H1 (cell line): ENCODE results near the gene DGKA. TPM values are rescaled to one million over a fixed set of nuclear protein-coding genes. Genes with fewer than 3 reads are reported as not detected.

Experiments
- CTCF ChIA-PET: fragments of 300-600 bp; sonication (Branson Sonifier 250); formaldehyde crosslinking; loops from one replicate; lab custom pipeline; 2021; ENCODE audit not compliant: partially characterized antibody; lab: Charles Lee
- POLR2A ChIA-PET: fragments of 300-600 bp; sonication (Branson Sonifier 250); formaldehyde crosslinking; loops from one replicate; lab custom pipeline; 2021; ENCODE audit warnings: inconsistent platforms; ENCODE audit not compliant: partially characterized antibody; lab: Charles Lee
- DNase-seq, 2 experiments: peaks; one replicate each; pipeline versions ENCODE4 v3.0.0 to v3.0.0-alpha.2; 2010 to 2022; ENCODE audit warnings: low spot score in 2 of 2, low read depth in 1 of 2, mixed read lengths in 1 of 2
- FAIRE-seq: peaks from 2 replicates; lab custom pipeline; 2011; peaks lifted over from hg19 to GRCh38; lab: Jason Lieb, UNC
- H2AFZ ChIP-seq: 2 replicates; pipeline ENCODE4 v1.8.1; 2012; ENCODE audit warnings: low read length, inconsistent platforms
- H2AK5ac ChIP-seq: 2 replicates; pipeline ENCODE4 v1.6.1; 2013; ENCODE audit warnings: low read depth, low read length
- H2BK120ac ChIP-seq: replicated peaks from 2 replicates; pipeline ENCODE3; 2013; ENCODE audit warnings: low read depth, low read length, inconsistent platforms
- H2BK12ac ChIP-seq: 2 replicates; pipeline ENCODE4 v1.6.1; 2013; ENCODE audit warnings: low read depth, low read length
- H2BK15ac ChIP-seq: 2 replicates; pipeline ENCODE4 v1.6.1; 2013; ENCODE audit warnings: low read length
- H2BK20ac ChIP-seq: 2 replicates; pipeline ENCODE4 v1.6.1; 2013; ENCODE audit warnings: low read length
- H2BK5ac ChIP-seq: 2 replicates; pipeline ENCODE4 v1.6.1; 2013; ENCODE audit warnings: low read depth, low read length
- H3K14ac ChIP-seq: 2 replicates; pipeline ENCODE4 v1.6.1; 2013; ENCODE audit warnings: inconsistent platforms; ENCODE audit not compliant: insufficient read length
- H3K18ac ChIP-seq: 2 replicates; pipeline ENCODE4 v1.6.1; 2013; ENCODE audit warnings: low read length; ENCODE audit errors: extremely low read depth
- H3K23ac ChIP-seq: 2 replicates; pipeline ENCODE4 v1.6.1; 2013; ENCODE audit warnings: inconsistent platforms; ENCODE audit not compliant: insufficient read length
- H3K23me2 ChIP-seq: 2 replicates; pipeline ENCODE4 v1.6.1; 2013; ENCODE audit warnings: low read depth, low read length
- H3K27ac ChIP-seq: 2 replicates; pipeline ENCODE4 v1.6.1; 2011; ENCODE audit warnings: low read depth, low read length, inconsistent platforms
- H3K27me3 ChIP-seq, 4 experiments: replicated peaks in 1 of 4; 1 replicate in 1 of 4; 2 replicates in 3 of 4; pipeline versions ENCODE4 v1.6.1 to v1.8.1; 2011 to 2013; ENCODE audit warnings: low read length in 3 of 4, mild to moderate bottlenecking in 3 of 4, inconsistent platforms in 2 of 4, mixed read lengths in 2 of 4, moderate library complexity in 1 of 4; ENCODE audit not compliant: control insufficient read depth in 3 of 4, insufficient read depth in 3 of 4; ENCODE audit errors: extremely low read depth in 1 of 4
- H3K36me3 ChIP-seq, 4 experiments: 2 replicates each; pipeline versions ENCODE4 v1.6.1 to v1.8.1; 2011 to 2013; ENCODE audit warnings: mild to moderate bottlenecking in 4 of 4, low read length in 3 of 4, moderate library complexity in 2 of 4, control low read depth in 1 of 4, inconsistent platforms in 1 of 4; ENCODE audit not compliant: insufficient read depth in 4 of 4, control insufficient read depth in 2 of 4
- H3K4ac ChIP-seq: replicated peaks from 2 replicates; pipeline ENCODE3; 2013; ENCODE audit warnings: low read length, low read depth, mixed read lengths, inconsistent platforms; ENCODE audit not compliant: insufficient read length
- H3K4me1 ChIP-seq, 4 experiments: replicated peaks in 1 of 4; 1 replicate in 1 of 4; 2 replicates in 3 of 4; pipeline versions ENCODE4 v1.6.1 to v1.8.1; 2011 to 2013; ENCODE audit warnings: low read length in 3 of 4, inconsistent platforms in 2 of 4, mixed read lengths in 1 of 4; ENCODE audit not compliant: insufficient read depth in 4 of 4, control insufficient read depth in 3 of 4
- H3K4me2 ChIP-seq, 2 experiments: 2 replicates each; pipeline versions ENCODE4 v1.6.1 to v1.8.1; 2011 to 2013; ENCODE audit warnings: low read depth in 2 of 2, low read length in 2 of 2, control low read depth in 1 of 2, inconsistent platforms in 1 of 2, mild to moderate bottlenecking in 1 of 2; ENCODE audit not compliant: insufficient read depth in 1 of 2
- H3K4me3 ChIP-seq, 4 experiments: fragments of 200-600, 300-600 bp in 1 of 4; sonication (generic), shearing (Covaris generic), sonication (Bioruptor Twin) in 1 of 4; 2 replicates each; pipeline versions ENCODE4 v1.5.1 to v1.8.1; 2011 to 2016; ENCODE audit warnings: low read length in 4 of 4, low read depth in 3 of 4, control low read depth in 2 of 4, inconsistent platforms in 2 of 4, mild to moderate bottlenecking in 2 of 4, mixed read lengths in 1 of 4, moderate library complexity in 1 of 4; ENCODE audit not compliant: insufficient read depth in 2 of 4; ENCODE audit errors: extremely low read depth in 1 of 4
- H3K56ac ChIP-seq: replicated peaks from 2 replicates; pipeline ENCODE3; 2013; ENCODE audit warnings: low read depth, mild to moderate bottlenecking, mixed read lengths, low read length, inconsistent platforms; ENCODE audit not compliant: insufficient read length
- H3K79me1 ChIP-seq: 2 replicates; pipeline ENCODE4 v1.6.1; 2013; ENCODE audit warnings: low read depth, low read length, control low read depth
- H3K79me2 ChIP-seq, 2 experiments: 2 replicates each; pipeline versions ENCODE4 v1.6.1 to v1.8.1; 2012 to 2013; ENCODE audit warnings: low read length in 2 of 2, mild to moderate bottlenecking in 2 of 2, inconsistent platforms in 1 of 2; ENCODE audit not compliant: insufficient read depth in 2 of 2, control insufficient read depth in 1 of 2
- H3K9ac ChIP-seq, 4 experiments: replicated peaks in 1 of 4; 1 replicate in 1 of 4; 2 replicates in 3 of 4; pipeline versions ENCODE4 v1.6.1 to v1.8.1; 2011 to 2013; ENCODE audit warnings: low read depth in 3 of 4, low read length in 3 of 4, control low read depth in 2 of 4, mild to moderate bottlenecking in 2 of 4, moderate library complexity in 2 of 4, inconsistent platforms in 1 of 4; ENCODE audit errors: extremely low read depth in 1 of 4
- H3K9me3 ChIP-seq, 2 experiments: 2 replicates each; pipeline versions ENCODE4 v1.6.1 to v1.8.1; 2012 to 2013; ENCODE audit warnings: mild to moderate bottlenecking in 2 of 2, moderate library complexity in 2 of 2, control low read depth in 1 of 2, inconsistent platforms in 1 of 2, low read depth in 1 of 2, low read length in 1 of 2, mixed read lengths in 1 of 2; ENCODE audit not compliant: insufficient read depth in 2 of 2
- H4K20me1 ChIP-seq, 2 experiments: replicated peaks in 1 of 2; 2 replicates each; pipeline versions ENCODE3 to v1.8.1; 2011 to 2013; ENCODE audit warnings: inconsistent platforms in 2 of 2, low read length in 2 of 2, mild to moderate bottlenecking in 1 of 2; ENCODE audit not compliant: insufficient read depth in 2 of 2, control insufficient read depth in 1 of 2
- H4K5ac ChIP-seq: 2 replicates; pipeline ENCODE4 v1.6.1; 2013; ENCODE audit warnings: low read length, low read depth, mixed read lengths, inconsistent platforms; ENCODE audit not compliant: insufficient read length
- H4K8ac ChIP-seq: 2 replicates; pipeline ENCODE4 v1.8.0; 2013; ENCODE audit warnings: mild to moderate bottlenecking, moderate library complexity, low read length, inconsistent platforms; ENCODE audit not compliant: insufficient read depth; ENCODE audit errors: extremely low read depth
- H4K91ac ChIP-seq: replicated peaks from 2 replicates; pipeline ENCODE3; 2013; ENCODE audit warnings: low read length, mixed read lengths, inconsistent platforms; ENCODE audit not compliant: insufficient read length
- ASH2L ChIP-seq: fragments of 200-600, 300-600 bp; sonication (generic); IDR thresholded peaks from one replicate; pipeline ENCODE4 v1.7.1; 2017; ENCODE audit warnings: low read length
- CBX5 ChIP-seq: fragments of 300-800, 300-1000 bp; sonication (generic); IDR thresholded peaks from 2 replicates; pipeline ENCODE4 v1.7.1; 2016; ENCODE audit warnings: antibody characterized with exemption, low read length, low read depth
- CEBPB ChIP-seq: IDR thresholded peaks from 2 replicates; pipeline ENCODE4 v1.6.1; 2012; ENCODE audit warnings: low read depth, low read length
- CHD1 ChIP-seq: IDR thresholded peaks from 2 replicates; pipeline ENCODE4 v1.6.1; 2012; ENCODE audit warnings: low read depth, low read length, improper control_type of control experiment
- CREB1 ChIP-seq: IDR thresholded peaks from 2 replicates; pipeline ENCODE4 v1.6.1; 2012; ENCODE audit warnings: inconsistent platforms
- CTBP2 ChIP-seq: IDR thresholded peaks from 2 replicates; pipeline ENCODE4 v1.7.0; 2011; ENCODE audit warnings: borderline replicate concordance, mild to moderate bottlenecking, moderate library complexity, mixed read lengths, low read length; ENCODE audit not compliant: insufficient read depth, insufficient read length
- HDAC6 ChIP-seq: IDR thresholded peaks from one replicate; pipeline ENCODE4 v1.7.1; 2012; ENCODE audit warnings: low read depth, mild to moderate bottlenecking, inconsistent platforms, low read length, moderate library complexity
- POLR2A ChIP-seq, 2 experiments: IDR thresholded peaks; 1 replicate in 1 of 2; 2 replicates in 1 of 2; pipeline ENCODE4 v1.6.1; 2011; ENCODE audit warnings: low read depth in 2 of 2, low read length in 2 of 2, mild to moderate bottlenecking in 2 of 2; ENCODE audit errors: control extremely low read depth in 1 of 2
- POU5F1 ChIP-seq: IDR thresholded peaks from 2 replicates; pipeline ENCODE4 v1.6.1; 2011; ENCODE audit warnings: low read depth, mild to moderate bottlenecking, low read length, moderate library complexity
- RAD21 ChIP-seq, 2 experiments: IDR thresholded peaks in 1 of 2; conservative IDR thresholded peaks in 1 of 2; 2 replicates each; pipeline ENCODE4 v1.6.1; 2011; ENCODE audit warnings: low read depth in 2 of 2, low read length in 2 of 2, improper control_type of control experiment in 1 of 2, inconsistent platforms in 1 of 2, mild to moderate bottlenecking in 1 of 2, moderate library complexity in 1 of 2
- SIN3A ChIP-seq, 2 experiments: IDR thresholded peaks in 1 of 2; conservative IDR thresholded peaks in 1 of 2; 2 replicates each; pipeline ENCODE4 v1.6.1; 2011 to 2012; ENCODE audit warnings: low read length in 2 of 2, improper control_type of control experiment in 1 of 2, low read depth in 1 of 2, mild to moderate bottlenecking in 1 of 2
- SIX5 ChIP-seq: IDR thresholded peaks from 2 replicates; pipeline ENCODE4 v1.6.1; 2011; ENCODE audit warnings: mild to moderate bottlenecking, low read depth, low read length
- TAF1 ChIP-seq: IDR thresholded peaks from 2 replicates; pipeline ENCODE4 v1.6.1; 2011; ENCODE audit warnings: mild to moderate bottlenecking, low read depth, low read length
- TBP ChIP-seq: IDR thresholded peaks from 2 replicates; pipeline ENCODE4 v1.6.1; 2011; ENCODE audit warnings: low read depth, low read length, improper control_type of control experiment
- WGBS, 2 experiments: shearing (Covaris generic) in 1 of 2; methylation state at CpG; one replicate each; pipeline versions ENCODE4 v1.1.6 to v1.1.7; 2013 to 2015; ENCODE audit warnings: low lambda C conversion rate in 2 of 2, mixed read lengths in 2 of 2, inconsistent platforms in 1 of 2, low coverage in 1 of 2, missing lambda C conversion rate in 1 of 2; ENCODE audit not compliant: insufficient replicate concordance in 2 of 2, insufficient coverage in 1 of 2, insufficient read length in 1 of 2; ENCODE audit errors: extremely low coverage in 1 of 2, missing lambda C conversion rate in 1 of 2; 5-methylcytosine and 5-hydroxymethylcytosine counted together
- polyA plus RNA-seq, 7 experiments: library from polyadenylated mRNA; depleted of rRNA in 3 of 7; stranded (reverse) in 5 of 7; unstranded in 2 of 7; fragments of >200 nt in 5 of 7; fragments of 200-250 nt in 2 of 7; gene quantifications; 1 replicate in 5 of 7; 2 replicates in 1 of 7; 4 replicates in 1 of 7; pipeline versions ENCODE4 v1.2.1 to v1.2.3, GENCODE V29; 2011 to 2013; ENCODE audit warnings: missing spikeins in 2 of 7, mixed read lengths in 2 of 7
- total RNA-seq: library from RNA; stranded (reverse); fragmentation: NEBNext Ultra II Directional; extraction: Animal tissue kit (Norgen Biotek cat#: 25700); gene quantifications from 2 replicates; pipeline ENCODE4 v1.2.1, GENCODE V29; 2021

The DGKA gene
- total and polyA plus RNA-seq, 2 of the 8 experiments (the other 6 are each of a cell fraction or from before 2014, with no cell fraction given): 15.9 to 18.0 TPM

- H3K23ac ChIP-seq: no peak overlapping the region
- H3K79me1 ChIP-seq: no peaks in the 10 kb centered on the region
- no peak overlapping the region for H3K4ac ChIP-seq
- H4K91ac ChIP-seq: no peak overlapping the region
- H3K56ac ChIP-seq: no peak overlapping the region
- H4K8ac ChIP-seq: no peak overlapping the region
- no peak overlapping the region for H2BK120ac ChIP-seq
- peaks cover 2% of the 10 kb centered on the region; the same call in 1 of the 2 replicates for H3K23me2 ChIP-seq
- FAIRE-seq (no peak), DNase-seq (no peak)
- peaks cover 0 to 9% (median 2%) of the 10 kb centered on the region in 4 experiments; a peak in 4 of 7 replicates for H3K4me1 ChIP-seq
- H2BK20ac ChIP-seq: no peak overlapping the region
- CTCF ChIA-PET: interaction anchor here (0.9 to 7.9 kb wide), 22 partner anchors 10 to 209 kb away, joined by 3 to 71 read pairs (median 5); partner anchors contain the start of genes DGKA, DNAJC14, PYM1 and SARNP
- no peak overlapping the region; the same call in 1 of the 2 replicates for H2BK15ac ChIP-seq
- POLR2A ChIA-PET: interaction anchor here (0.5 to 2.5 kb wide), 11 partner anchors 9 to 350 kb away, joined by 3 to 18 read pairs (median 4); partner anchors contain the start of gene PYM1
- H4K5ac ChIP-seq: no peak overlapping the region
- H3K4me3 ChIP-seq: no peak overlapping the region
- H3K27ac ChIP-seq: no peak overlapping the region
- no peak overlapping the region for H2AFZ ChIP-seq
- no peaks in the 10 kb centered on the region for H3K36me3 ChIP-seq
- H3K9ac ChIP-seq: peak overlapping the region in 1 of 4 experiments; percentile 5; a peak in 1 of 7 replicates
- no peaks in the 10 kb centered on the region for H3K79me2 ChIP-seq
- H4K20me1 ChIP-seq: no peaks in the 10 kb centered on the region
- H3K27me3 ChIP-seq: peaks cover 0 to 2% (median 0%) of the 10 kb centered on the region in 4 experiments; a peak in 2 of 7 replicates
- no peak overlapping the region for H2BK5ac ChIP-seq
- H3K14ac ChIP-seq: no peak overlapping the region
- no peak overlapping the region for H2AK5ac ChIP-seq
- H3K9me3 ChIP-seq: no peaks in the 10 kb centered on the region
- 92% methylated on average over 8 of the region's 8 CpGs; no CpG with 5 or more reads in 1 of the 2 experiments for WGBS, 2 experiments
- no peak overlapping the region for H3K4me2 ChIP-seq
- H2BK12ac ChIP-seq: no peak overlapping the region
- no peak overlapping the region for H3K18ac ChIP-seq
- TF ChIP-seq SIX5 (no peak), CEBPB (no peak), POLR2A (IDR thresholded peaks at IDR 0.05; ENCODE audit: control extremely low read depth in 1 of 2, low read depth in 2 of 2, low read length in 2 of 2) (no peak), ASH2L (no peak), RAD21 (IDR thresholded peaks at IDR 0.05 in 1 of 2, conservative IDR thresholded peaks at IDR 0.05 in 1 of 2; ENCODE audit: low read depth in 2 of 2, low read length in 2 of 2) (no peak), CREB1 (no peak), SIN3A (conservative IDR thresholded peaks at IDR 0.05 in 1 of 2, IDR thresholded peaks at IDR 0.05 in 1 of 2; ENCODE audit: low read depth in 1 of 2, low read length in 2 of 2) (no peak), CBX5 (no peak), TAF1 (no peak), CTBP2 (no peak), CHD1 (no peak), HDAC6 (no peak), TBP (no peak), POU5F1 (no peak)
Measured at GRCh38 chr12:55938826-55939501, 8.0 kb downstream of the DGKA start.
